GM12878 (cell line): ENCODE results near the gene ADAD1. TPM values are rescaled to one million over a fixed set of nuclear protein-coding genes. Genes with fewer than 3 reads are reported as not detected.

Experiments used
- ATAC-seq: fragments of 200-7000 bp; cut with Tn5 transposase; 3 replicates; pipeline ENCODE4 v1.9.1; 2020; ENCODE audit warnings: mild to moderate bottlenecking, moderate library complexity
- BruUV-seq: library from RNA; stranded (reverse); fragments of 400-500 nt; replicated peaks from 2 replicates; lab custom pipeline; 2021; lab: Mats Ljungman, UMichigan
- CTCF ChIA-PET: fragments of 300-600 bp; sonication (Branson Sonifier 250); formaldehyde crosslinking; extraction: SDS; loops from one replicate; lab custom pipeline; 2021; ENCODE audit warnings: inconsistent platforms; lab: Yijun Ruan, JAX
- POLR2A ChIA-PET: fragments of 350-600 bp; formaldehyde crosslinking; extraction: SDS; loops from one replicate; lab custom pipeline; 2021; ENCODE audit warnings: inconsistent platforms; lab: Charles Lee
- RAD21 ChIA-PET: fragments of 300-600 bp; sonication (Branson Sonifier 250); formaldehyde crosslinking; loops from one replicate; lab custom pipeline; 2023; ENCODE audit warnings: antibody characterized with exemption; ENCODE audit not compliant: unreplicated experiment; lab: Charles Lee
- SMC1A ChIA-PET: fragments of 300-600 bp; sonication (Branson Sonifier 250); formaldehyde crosslinking; loops from one replicate; lab custom pipeline; 2023; ENCODE audit not compliant: unreplicated experiment, uncharacterized antibody; lab: Charles Lee
- DNase-seq: peaks from one replicate; pipeline ENCODE4 v3.0.0-alpha.2; 2011; ENCODE audit warnings: low read depth, low spot score
- FAIRE-seq: peaks from 3 replicates; lab custom pipeline; 2011; peaks lifted over from hg19 to GRCh38; lab: Jason Lieb, UNC
- H2AFZ ChIP-seq: 2 replicates; pipeline ENCODE4 v1.6.0; 2011; ENCODE audit warnings: low read depth, low read length, control low read depth; ENCODE audit not compliant: control insufficient read depth
- H3K27ac ChIP-seq: 2 replicates; pipeline ENCODE4 v1.5.1; 2011; ENCODE audit warnings: control low read depth; ENCODE audit not compliant: control insufficient read depth, insufficient read depth
- H3K27me3 ChIP-seq, 2 experiments: replicated peaks in 1 of 2; 2 replicates each; pipeline versions ENCODE4 v1.6.0 to v1.6.1; 2011; ENCODE audit warnings: low read length in 1 of 2; ENCODE audit not compliant: control insufficient read depth in 2 of 2, insufficient read depth in 2 of 2
- H3K36me3 ChIP-seq, 2 experiments: 2 replicates each; pipeline ENCODE4 v1.5.1; 2011; ENCODE audit warnings: low read length in 1 of 2; ENCODE audit not compliant: control insufficient read depth in 2 of 2, insufficient read depth in 2 of 2
- H3K4me1 ChIP-seq: 2 replicates; pipeline ENCODE4 v1.6.1; 2011; ENCODE audit warnings: mild to moderate bottlenecking, low read length, moderate library complexity, mixed read lengths; ENCODE audit not compliant: control insufficient read depth, insufficient read depth
- H3K4me2 ChIP-seq: 2 replicates; pipeline ENCODE4 v1.6.0; 2011; ENCODE audit warnings: control low read depth; ENCODE audit not compliant: control insufficient read depth, insufficient read depth
- H3K4me3 ChIP-seq: fragments of 200-600 bp; sonication (generic); 2 replicates; pipeline ENCODE4 v1.5.1; 2016
- H3K79me2 ChIP-seq: 2 replicates; pipeline ENCODE4 v1.6.0; 2011; ENCODE audit warnings: low read length; ENCODE audit not compliant: control insufficient read depth, insufficient read depth
- H3K9ac ChIP-seq: 2 replicates; pipeline ENCODE4 v1.8.0; 2011; ENCODE audit warnings: low read length, control low read depth, mixed read lengths; ENCODE audit not compliant: control insufficient read depth, insufficient read depth
- H3K9me3 ChIP-seq: replicated peaks from 3 replicates; pipeline ENCODE4 v1.5.1; 2011; ENCODE audit warnings: mild to moderate bottlenecking, low read length; ENCODE audit not compliant: control insufficient read depth, insufficient read depth
- H4K20me1 ChIP-seq: 2 replicates; pipeline ENCODE4 v1.6.0; 2011; ENCODE audit not compliant: control insufficient read depth, insufficient read depth
- BHLHE40 ChIP-seq, 2 experiments: fragments of 450-650 bp in 1 of 2; IDR thresholded peaks; 2 replicates each; pipeline ENCODE4 v1.6.1; 2011 to 2017; ENCODE audit warnings: low read depth in 2 of 2, borderline replicate concordance in 1 of 2, improper control_type of control experiment in 1 of 2, low read length in 1 of 2, mild to moderate bottlenecking in 1 of 2
- CREM ChIP-seq: IDR thresholded peaks from 2 replicates; pipeline ENCODE4 v1.6.1; 2014; ENCODE audit warnings: antibody characterized with exemption, low read depth
- YY1 ChIP-seq: IDR thresholded peaks from 2 replicates; pipeline ENCODE4 v1.6.1; 2011; ENCODE audit warnings: low read depth, mild to moderate bottlenecking, low read length
- WGBS: methylation state at CpG from one replicate; pipeline ENCODE4 v1.1.6; 2016; ENCODE audit warnings: low lambda C conversion rate; ENCODE audit not compliant: insufficient replicate concordance, insufficient coverage; ENCODE audit errors: missing lambda C conversion rate; 5-methylcytosine and 5-hydroxymethylcytosine counted together
- in situ Hi-C: fragments of 300-500 bp; cut with MboI; formaldehyde crosslinking; loops from 9 replicates; pipeline ENCODE4 v1.14.3; 2018; ENCODE audit warnings: mixed read lengths
- intact Hi-C: fragments of 100-400 bp; cut with micrococcal nuclease; formaldehyde crosslinking; loops from one replicate; pipeline ENCODE4 v1.14.2; 2022; ENCODE audit not compliant: unreplicated experiment
- polyA plus RNA-seq, 11 experiments: library from polyadenylated mRNA; depleted of rRNA in 4 of 11; unstranded in 6 of 11; stranded (reverse) in 5 of 11; fragments of >200 nt; fragmentation: Nextera tagmentation in 4 of 11; fragmentation: Illumina TruSeq in 1 of 11; extraction: Ambion mirVana in 4 of 11; extraction: Trizol in 1 of 11; gene quantifications; 1 replicate in 1 of 11; 2 replicates in 10 of 11; pipeline versions ENCODE4 v1.2.1 to v1.2.3, GENCODE V29; 2011 to 2016; ENCODE audit warnings: inconsistent platforms in 2 of 11, missing spikeins in 2 of 11, low read depth in 1 of 11
- total RNA-seq, 4 experiments: library from RNA; depleted of rRNA in 3 of 4; stranded (reverse); fragments of >200 nt in 3 of 4; fragmentation: Illumina TruSeq in 1 of 4; extraction: Trizol in 1 of 4; gene quantifications; 2 replicates each; pipeline versions ENCODE4 v1.2.1 to v1.2.3, GENCODE V29; 2013 to 2021
- TF ChIP-seq, protein P1 (sequence below): fragments of 150-350 bp; IDR thresholded peaks from 2 replicates; pipeline ENCODE4 v1.6.1; 2014; ENCODE audit warnings: mild to moderate bottlenecking, low read depth, low read length
- TF ChIP-seq, protein P2 (sequence below): IDR thresholded peaks from 2 replicates; pipeline ENCODE4 v1.6.1; 2011; ENCODE audit warnings: mild to moderate bottlenecking, low read depth, low read length, moderate library complexity; ENCODE audit not compliant: insufficient replicate concordance

Gene ADAD1
- total and polyA plus RNA-seq, 10 of the 15 experiments (the other 5 are each of a cell fraction or from before 2014, with no cell fraction given) = not detected

DNA sequence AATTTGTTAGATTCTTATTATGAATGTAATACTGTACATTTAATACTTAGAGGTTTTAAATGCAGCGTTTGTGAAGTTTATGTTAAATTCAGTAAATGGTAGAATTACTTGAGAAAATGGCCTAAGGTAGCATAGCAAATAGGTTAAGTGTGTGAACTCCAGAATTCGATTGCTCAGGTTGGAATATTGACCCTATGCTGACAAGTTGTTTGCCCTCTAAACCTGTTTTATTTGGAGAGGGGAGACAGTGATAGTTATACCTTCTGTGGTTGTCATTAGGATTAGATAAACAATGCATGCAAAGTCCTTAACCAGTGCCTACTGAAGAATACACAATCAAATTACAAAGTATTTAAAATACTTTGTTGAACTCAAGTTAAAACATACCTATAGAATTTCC is 5.4 kb downstream of the ADAD1 start:
- ChIA-PET POLR2A (no interaction called here), RAD21 (no interaction called here), CTCF (interaction anchor here (0.6 kb wide), 1 partner anchor 405 kb away, joined by 5 read pairs; no protein-coding TSS in a partner anchor), SMC1A (no interaction called here)
- Histone ChIP-seq H3K9me3 (no peaks in the 10 kb centered on the region), H3K4me2 (no peak overlapping the region), H3K9ac (no peak overlapping the region), H3K79me2 (no peaks in the 10 kb centered on the region), H2AFZ (no peak overlapping the region), H3K4me3 (no peak overlapping the region), H3K36me3 (no peaks in the 10 kb centered on the region), H3K27me3 (no peaks in the 10 kb centered on the region; a peak in 1 of 4 replicates), H3K4me1 (no peaks in the 10 kb centered on the region), H4K20me1 (no peaks in the 10 kb centered on the region), H3K27ac (no peak overlapping the region)
- in situ Hi-C loops (no loop called here), intact Hi-C loops (no loop called here)
- BruUV-seq = no TSS peak
- DNase-seq (no peak), ATAC-seq (no peak), FAIRE-seq (no peak)
- no peak for TF ChIP-seq YY1
- TF ChIP-seq CREM = no peak
- TF ChIP-seq, protein P1, sequence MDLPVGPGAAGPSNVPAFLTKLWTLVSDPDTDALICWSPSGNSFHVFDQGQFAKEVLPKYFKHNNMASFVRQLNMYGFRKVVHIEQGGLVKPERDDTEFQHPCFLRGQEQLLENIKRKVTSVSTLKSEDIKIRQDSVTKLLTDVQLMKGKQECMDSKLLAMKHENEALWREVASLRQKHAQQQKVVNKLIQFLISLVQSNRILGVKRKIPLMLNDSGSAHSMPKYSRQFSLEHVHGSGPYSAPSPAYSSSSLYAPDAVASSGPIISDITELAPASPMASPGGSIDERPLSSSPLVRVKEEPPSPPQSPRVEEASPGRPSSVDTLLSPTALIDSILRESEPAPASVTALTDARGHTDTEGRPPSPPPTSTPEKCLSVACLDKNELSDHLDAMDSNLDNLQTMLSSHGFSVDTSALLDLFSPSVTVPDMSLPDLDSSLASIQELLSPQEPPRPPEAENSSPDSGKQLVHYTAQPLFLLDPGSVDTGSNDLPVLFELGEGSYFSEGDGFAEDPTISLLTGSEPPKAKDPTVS = no peak
- TF ChIP-seq BHLHE40 (IDR thresholded peaks at IDR 0.05; ENCODE audit: borderline replicate concordance in 1 of 2, low read depth in 2 of 2, low read length in 1 of 2) = no peak
- TF ChIP-seq, protein P2, sequence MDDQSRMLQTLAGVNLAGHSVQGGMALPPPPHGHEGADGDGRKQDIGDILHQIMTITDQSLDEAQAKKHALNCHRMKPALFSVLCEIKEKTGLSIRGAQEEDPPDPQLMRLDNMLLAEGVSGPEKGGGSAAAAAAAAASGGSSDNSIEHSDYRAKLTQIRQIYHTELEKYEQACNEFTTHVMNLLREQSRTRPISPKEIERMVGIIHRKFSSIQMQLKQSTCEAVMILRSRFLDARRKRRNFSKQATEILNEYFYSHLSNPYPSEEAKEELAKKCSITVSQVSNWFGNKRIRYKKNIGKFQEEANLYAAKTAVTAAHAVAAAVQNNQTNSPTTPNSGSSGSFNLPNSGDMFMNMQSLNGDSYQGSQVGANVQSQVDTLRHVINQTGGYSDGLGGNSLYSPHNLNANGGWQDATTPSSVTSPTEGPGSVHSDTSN = no peak
- WGBS = 18% methylated on average over 2 of the region's 2 CpGs
